DOHH2 (cell line): Measurements from ENCODE around the gene METRN.

Source experiments
- H3F3A ChIP-seq: fragments of 200-600 bp; sonication (generic), shearing (Covaris generic); 2 replicates; pipeline ENCODE4 v1.6.0; 2016; ENCODE audit warnings: antibody characterized with exemption, mild to moderate bottlenecking; ENCODE audit not compliant: control insufficient read depth, insufficient read depth
- H3K27ac ChIP-seq: fragments of 200-600 bp; sonication (generic); 2 replicates; pipeline ENCODE4 v1.5.1; 2014; ENCODE audit warnings: low read depth, mild to moderate bottlenecking, low read length, moderate library complexity
- H3K27me3 ChIP-seq: fragments of 200-600 bp; sonication (generic); 2 replicates; pipeline ENCODE4 v1.6.1; 2014; ENCODE audit warnings: mild to moderate bottlenecking, low read length, mixed read lengths; ENCODE audit not compliant: control insufficient read depth
- H3K36me3 ChIP-seq: fragments of 200-600 bp; sonication (generic); 2 replicates; pipeline ENCODE4 v1.6.1; 2014; ENCODE audit warnings: mild to moderate bottlenecking, low read length, moderate library complexity, mixed read lengths; ENCODE audit not compliant: control insufficient read depth
- H3K4me1 ChIP-seq: fragments of 200-600 bp; sonication (generic); 2 replicates; pipeline ENCODE4 v1.6.1; 2014; ENCODE audit warnings: mild to moderate bottlenecking, low read length, mixed read lengths; ENCODE audit not compliant: control insufficient read depth
- H3K4me2 ChIP-seq: fragments of 200-600 bp; sonication (generic); 2 replicates; pipeline ENCODE4 v1.6.0; 2014; ENCODE audit warnings: mild to moderate bottlenecking, low read length, moderate library complexity
- H3K4me3 ChIP-seq: fragments of 200-600 bp; sonication (generic); 2 replicates; pipeline ENCODE4 v1.5.1; 2014; ENCODE audit warnings: mild to moderate bottlenecking, low read length, mixed read lengths
- H3K79me2 ChIP-seq: fragments of 200-600 bp; sonication (generic); 2 replicates; pipeline ENCODE4 v1.6.1; 2014; ENCODE audit warnings: mild to moderate bottlenecking, low read length, mixed read lengths; ENCODE audit not compliant: control insufficient read depth
- H3K9me2 ChIP-seq: fragments of 200-600 bp; sonication (generic); replicated peaks from 2 replicates; pipeline ENCODE4 v1.6.1; 2014; ENCODE audit warnings: mild to moderate bottlenecking, low read length, mixed read lengths; ENCODE audit not compliant: control insufficient read depth
- H3K9me3 ChIP-seq: fragments of 200-600 bp; sonication (generic); 2 replicates; pipeline ENCODE4 v1.6.1; 2014; ENCODE audit warnings: antibody characterized with exemption, low read length, mixed read lengths; ENCODE audit not compliant: control insufficient read depth, insufficient read depth
- H4K20me1 ChIP-seq: fragments of 200-600 bp; sonication (generic); 2 replicates; pipeline ENCODE4 v1.6.0; 2014; ENCODE audit warnings: low read depth, mild to moderate bottlenecking, antibody characterized with exemption, low read length, moderate library complexity; ENCODE audit not compliant: control insufficient read depth, insufficient read depth
- EZH2phosphoT487 ChIP-seq: fragments of 200-600 bp; sonication (generic); IDR thresholded peaks from 2 replicates; pipeline ENCODE4 v1.6.1; 2017; ENCODE audit warnings: borderline replicate concordance, mild to moderate bottlenecking, antibody characterized with exemption, low read length, moderate library complexity, mixed read lengths
- TF ChIP-seq, protein P1 (sequence below): fragments of 200-600 bp; sonication (generic); IDR thresholded peaks from one replicate; pipeline ENCODE4 v1.5.1; 2014; ENCODE audit warnings: antibody characterized with exemption, mild to moderate bottlenecking, low read depth, low read length; ENCODE audit not compliant: poor library complexity, severe bottlenecking

The METRN gene

DNA sequence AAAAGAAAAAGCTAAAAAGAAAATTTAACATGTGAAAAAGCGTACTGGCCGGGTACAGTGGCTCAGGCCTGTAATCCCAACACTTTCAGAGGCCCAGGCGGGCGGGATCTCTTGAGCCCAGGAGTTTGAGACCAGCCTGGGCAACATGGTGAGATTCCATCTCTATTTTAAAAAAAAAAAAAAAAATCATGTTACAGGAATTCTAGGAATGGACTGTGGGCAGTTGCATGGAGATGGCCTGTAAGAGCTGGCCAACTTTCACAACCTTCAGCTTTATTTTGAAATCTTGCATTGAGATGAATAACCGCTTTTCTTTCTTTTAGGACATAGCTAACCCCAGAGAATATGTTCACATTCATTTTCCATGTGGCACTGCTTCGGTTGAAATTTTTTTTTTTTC is 34.1 kb downstream of the METRN start:
- Histone ChIP-seq H3K9me3 (no peaks in the 10 kb centered on the region), H3K27me3 (no peaks in the 10 kb centered on the region), H3K9me2 (no peaks in the 10 kb centered on the region), H3K4me1 (no peaks in the 10 kb centered on the region), H3F3A (no peaks in the 10 kb centered on the region), H3K79me2 (no peaks in the 10 kb centered on the region), H3K4me3 (no peak overlapping the region), H3K4me2 (no peak overlapping the region), H3K27ac (no peak overlapping the region), H4K20me1 (no peaks in the 10 kb centered on the region), H3K36me3 (no peaks in the 10 kb centered on the region)
- TF ChIP-seq, protein P1, sequence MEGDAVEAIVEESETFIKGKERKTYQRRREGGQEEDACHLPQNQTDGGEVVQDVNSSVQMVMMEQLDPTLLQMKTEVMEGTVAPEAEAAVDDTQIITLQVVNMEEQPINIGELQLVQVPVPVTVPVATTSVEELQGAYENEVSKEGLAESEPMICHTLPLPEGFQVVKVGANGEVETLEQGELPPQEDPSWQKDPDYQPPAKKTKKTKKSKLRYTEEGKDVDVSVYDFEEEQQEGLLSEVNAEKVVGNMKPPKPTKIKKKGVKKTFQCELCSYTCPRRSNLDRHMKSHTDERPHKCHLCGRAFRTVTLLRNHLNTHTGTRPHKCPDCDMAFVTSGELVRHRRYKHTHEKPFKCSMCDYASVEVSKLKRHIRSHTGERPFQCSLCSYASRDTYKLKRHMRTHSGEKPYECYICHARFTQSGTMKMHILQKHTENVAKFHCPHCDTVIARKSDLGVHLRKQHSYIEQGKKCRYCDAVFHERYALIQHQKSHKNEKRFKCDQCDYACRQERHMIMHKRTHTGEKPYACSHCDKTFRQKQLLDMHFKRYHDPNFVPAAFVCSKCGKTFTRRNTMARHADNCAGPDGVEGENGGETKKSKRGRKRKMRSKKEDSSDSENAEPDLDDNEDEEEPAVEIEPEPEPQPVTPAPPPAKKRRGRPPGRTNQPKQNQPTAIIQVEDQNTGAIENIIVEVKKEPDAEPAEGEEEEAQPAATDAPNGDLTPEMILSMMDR: no peak
- TF ChIP-seq EZH2phosphoT487: no peak

DNA sequence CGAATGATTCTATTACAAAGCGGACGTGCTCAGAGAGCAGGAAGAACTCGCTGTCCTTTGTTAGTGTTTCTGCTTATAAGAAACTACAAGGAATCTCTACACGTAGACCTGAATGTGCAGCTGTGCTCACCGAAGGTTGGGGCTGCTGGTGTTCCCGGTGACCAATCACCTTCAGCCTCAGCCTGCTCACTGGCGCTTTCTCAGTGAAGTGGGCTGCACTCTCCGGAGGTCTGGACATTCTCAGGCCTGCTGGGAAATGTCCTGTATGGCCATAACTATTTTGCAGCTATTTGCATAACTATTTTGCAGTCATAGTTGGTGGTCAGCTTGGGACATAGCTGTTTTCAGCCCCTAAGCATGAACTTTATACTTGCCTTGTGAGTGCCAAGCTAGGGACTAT is 35.6 kb downstream of the METRN start:
- Histone ChIP-seq H3K27ac (no peak overlapping the region), H3K27me3 (no peaks in the 10 kb centered on the region), H3F3A (no peaks in the 10 kb centered on the region), H3K4me3 (no peak overlapping the region), H3K9me3 (no peaks in the 10 kb centered on the region), H4K20me1 (no peaks in the 10 kb centered on the region), H3K36me3 (no peaks in the 10 kb centered on the region), H3K9me2 (no peaks in the 10 kb centered on the region), H3K4me2 (no peak overlapping the region), H3K79me2 (no peaks in the 10 kb centered on the region), H3K4me1 (no peaks in the 10 kb centered on the region)
- TF ChIP-seq EZH2phosphoT487: no peak
- TF ChIP-seq, protein P1: no peak

DNA sequence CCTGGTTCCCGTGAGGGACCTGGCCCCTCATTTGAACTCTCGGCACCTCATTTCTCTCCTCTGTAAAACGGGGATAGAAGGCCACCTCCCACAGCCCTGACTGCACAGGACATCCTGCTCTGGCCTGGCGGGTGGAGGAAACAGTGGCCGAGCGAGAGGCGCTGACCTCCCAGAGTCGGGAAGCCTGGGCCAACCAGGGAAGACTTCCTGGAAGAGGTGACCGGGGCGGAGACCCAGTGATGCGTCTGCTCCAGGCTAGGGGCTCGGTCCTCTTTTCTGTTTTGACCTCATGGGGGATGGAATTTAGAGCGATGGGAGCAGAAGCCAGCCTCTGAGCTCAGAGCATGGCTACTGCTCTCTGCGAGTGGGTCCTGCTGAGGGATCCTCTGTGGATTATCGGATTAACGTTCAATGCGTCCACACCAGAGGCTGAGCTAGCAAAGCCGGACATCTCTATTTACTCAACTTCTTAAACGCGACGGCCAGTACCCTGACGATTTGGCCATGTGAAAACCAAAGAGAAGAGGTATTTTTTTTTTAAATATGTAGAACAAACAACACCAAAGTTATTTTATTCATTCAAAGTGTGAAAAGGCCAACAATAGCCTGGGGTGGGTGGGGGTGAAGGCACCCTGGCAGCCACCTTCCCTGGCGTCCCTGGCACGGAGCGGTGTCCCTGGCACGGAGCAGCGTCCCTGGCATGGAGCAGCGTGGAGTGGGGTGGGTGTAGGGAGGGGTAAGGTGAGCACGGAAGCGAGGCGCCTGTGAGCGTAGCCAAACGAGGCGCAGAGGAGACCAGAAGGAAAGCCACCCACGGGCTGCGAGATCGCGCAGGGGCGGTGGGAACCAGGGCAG is 36.5 kb downstream of the METRN start:
- Histone ChIP-seq H4K20me1 (no peaks in the 10 kb centered on the region), H3K4me3 (no peak overlapping the region), H3K79me2 (no peaks in the 10 kb centered on the region), H3K9me3 (no peaks in the 10 kb centered on the region), H3K27me3 (peaks cover 1% of the 10 kb centered on the region; the same call in 1 of the 2 replicates), H3K27ac (no peak overlapping the region), H3K4me2 (no peak overlapping the region), H3F3A (no peaks in the 10 kb centered on the region), H3K9me2 (no peaks in the 10 kb centered on the region), H3K4me1 (no peaks in the 10 kb centered on the region), H3K36me3 (no peaks in the 10 kb centered on the region)
- TF ChIP-seq, protein P1: no peak
- no peak for TF ChIP-seq EZH2phosphoT487
